Omental fat pad (tissue), 4 donors: ENCODE measurements around the gene LAMTOR3. TPM values are rescaled to one million over a fixed set of nuclear protein-coding genes. Genes with fewer than 3 reads are reported as not detected.
A peak's percentile ranks its signal among the peaks of the same experiment; 100 is the strongest.

ENCODE experiments used
- ATAC-seq: fragments of 150-250 bp; one replicate; pipeline ENCODE4 v1.9.1; 2016; ENCODE audit warnings: mild to moderate bottlenecking, moderate library complexity; ENCODE audit not compliant: low FRiP score
- DNase-seq: peaks from one replicate; pipeline ENCODE4 v3.0.0-alpha.2; 2019; ENCODE audit warnings: low spot score
- total RNA-seq, 4 donors: library from RNA; depleted of rRNA; stranded (reverse); fragments of >200 nt; gene quantifications; one replicate each; pipeline ENCODE4 v1.1.0, GENCODE V29; 2016
- TF ChIP-seq, protein P1 (sequence below), 3 donors: fragments of 450-650 bp; IDR thresholded peaks; one replicate each; pipeline ENCODE4 v1.5.1; 2016 to 2017; ENCODE audit warnings: antibody characterized with exemption in 3 of 3, mild to moderate bottlenecking in 3 of 3, moderate library complexity in 2 of 3

LAMTOR3 gene, protein sequence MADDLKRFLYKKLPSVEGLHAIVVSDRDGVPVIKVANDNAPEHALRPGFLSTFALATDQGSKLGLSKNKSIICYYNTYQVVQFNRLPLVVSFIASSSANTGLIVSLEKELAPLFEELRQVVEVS
- total RNA-seq = 10 to 100 TPM; 41.3 to 48.9 (median 43.6) TPM

DNA sequence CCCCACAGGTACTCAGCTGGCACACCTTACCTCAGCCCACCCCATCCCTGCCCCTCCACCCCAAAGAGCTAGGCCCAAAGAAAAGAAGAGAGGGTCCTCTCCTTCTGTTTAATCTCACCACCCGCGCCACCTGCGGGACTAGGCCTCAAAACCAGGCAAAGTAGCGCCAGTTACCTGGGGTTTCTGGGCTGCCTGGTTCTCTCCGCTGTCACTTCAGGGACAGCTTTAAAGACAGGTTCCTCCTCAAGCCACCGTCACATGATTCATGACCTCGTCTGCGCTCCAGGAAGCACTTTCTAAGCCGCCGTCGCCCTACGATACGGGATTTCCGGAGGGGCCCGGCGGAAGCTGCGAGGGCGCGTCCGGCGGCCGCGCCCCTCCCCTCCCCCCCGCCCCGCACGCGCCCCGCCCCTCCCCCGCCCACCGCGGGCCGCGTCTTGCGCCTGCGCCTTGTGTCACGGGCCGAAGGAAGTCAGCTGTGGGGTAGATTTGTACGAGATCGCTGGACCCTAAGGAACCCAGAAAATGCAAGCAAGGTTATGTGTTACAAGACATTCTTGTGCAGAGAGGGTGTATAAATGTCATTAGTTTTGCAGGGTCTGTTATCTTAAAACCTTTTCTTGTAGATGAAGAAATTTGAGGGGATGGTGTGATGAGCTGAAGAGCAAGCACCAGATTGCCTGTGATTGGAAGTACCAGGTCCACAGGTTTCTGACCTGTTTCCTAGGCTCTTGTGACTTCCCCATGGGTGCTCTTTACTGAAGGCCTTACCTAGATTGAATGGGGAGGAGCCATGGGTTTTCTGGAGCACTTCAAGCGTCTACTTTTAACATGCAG is at the start of gene LAMTOR3:
TSS of gene LAMTOR3 (minus strand) at position 267 of the 837 bp plus-strand sequence. CDS start 464 bp downstream, outside the sequence.
- TF ChIP-seq, protein P1, sequence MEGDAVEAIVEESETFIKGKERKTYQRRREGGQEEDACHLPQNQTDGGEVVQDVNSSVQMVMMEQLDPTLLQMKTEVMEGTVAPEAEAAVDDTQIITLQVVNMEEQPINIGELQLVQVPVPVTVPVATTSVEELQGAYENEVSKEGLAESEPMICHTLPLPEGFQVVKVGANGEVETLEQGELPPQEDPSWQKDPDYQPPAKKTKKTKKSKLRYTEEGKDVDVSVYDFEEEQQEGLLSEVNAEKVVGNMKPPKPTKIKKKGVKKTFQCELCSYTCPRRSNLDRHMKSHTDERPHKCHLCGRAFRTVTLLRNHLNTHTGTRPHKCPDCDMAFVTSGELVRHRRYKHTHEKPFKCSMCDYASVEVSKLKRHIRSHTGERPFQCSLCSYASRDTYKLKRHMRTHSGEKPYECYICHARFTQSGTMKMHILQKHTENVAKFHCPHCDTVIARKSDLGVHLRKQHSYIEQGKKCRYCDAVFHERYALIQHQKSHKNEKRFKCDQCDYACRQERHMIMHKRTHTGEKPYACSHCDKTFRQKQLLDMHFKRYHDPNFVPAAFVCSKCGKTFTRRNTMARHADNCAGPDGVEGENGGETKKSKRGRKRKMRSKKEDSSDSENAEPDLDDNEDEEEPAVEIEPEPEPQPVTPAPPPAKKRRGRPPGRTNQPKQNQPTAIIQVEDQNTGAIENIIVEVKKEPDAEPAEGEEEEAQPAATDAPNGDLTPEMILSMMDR (IDR thresholded peaks at IDR 0.05) = no peak
- ATAC-seq = peak; percentile 97
- peak; percentile 54 for DNase-seq

DNA sequence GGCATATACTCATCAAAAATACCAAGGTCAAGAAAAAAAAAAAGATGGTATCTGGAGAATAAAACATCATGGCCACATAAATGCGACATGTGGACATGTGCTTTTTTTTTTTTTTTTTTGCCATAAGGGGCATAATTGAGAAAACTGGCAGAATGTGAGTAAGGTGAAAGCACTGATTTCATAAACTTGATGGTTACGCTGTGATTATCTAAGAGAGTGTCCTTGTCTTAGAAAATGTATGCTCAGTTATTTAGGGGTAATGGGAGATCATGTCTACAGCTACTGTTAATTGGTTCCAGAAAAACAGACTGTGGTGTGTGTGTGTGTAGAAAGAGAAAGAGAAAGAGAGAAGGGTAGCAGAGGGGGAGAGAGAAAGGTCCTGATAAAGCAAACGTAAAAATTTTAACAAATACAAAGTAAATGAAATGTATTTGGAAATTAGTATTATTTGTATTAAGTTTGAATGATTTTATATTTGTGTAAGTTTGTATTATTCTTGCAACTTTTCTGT is 44.1 kb upstream of the LAMTOR3 start:
- TF ChIP-seq, protein P1 (IDR thresholded peaks at IDR 0.05) = no peak
- DNase-seq = no peak
- no peak for ATAC-seq

DNA sequence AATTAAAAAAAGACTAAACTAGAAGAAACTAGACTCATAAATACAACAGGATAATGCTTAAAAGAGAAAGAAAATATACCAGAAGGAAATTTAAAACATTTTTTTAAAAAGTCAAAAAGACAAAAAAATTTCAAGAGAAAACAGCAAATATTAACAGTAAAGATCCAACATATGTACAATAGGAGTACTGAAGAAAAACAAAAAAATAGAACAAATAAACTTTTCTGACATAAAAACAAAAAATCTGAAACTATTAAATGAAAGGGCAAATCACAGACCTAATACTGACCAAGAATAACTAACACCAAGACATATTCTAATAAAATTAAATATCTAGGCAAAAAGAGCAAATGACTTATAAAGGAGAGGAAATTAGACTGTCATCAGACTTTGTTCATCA is 40.7 kb upstream of the LAMTOR3 start:
- DNase-seq = no peak
- ATAC-seq = no peak
- TF ChIP-seq, protein P1 (IDR thresholded peaks at IDR 0.05) = no peak

DNA sequence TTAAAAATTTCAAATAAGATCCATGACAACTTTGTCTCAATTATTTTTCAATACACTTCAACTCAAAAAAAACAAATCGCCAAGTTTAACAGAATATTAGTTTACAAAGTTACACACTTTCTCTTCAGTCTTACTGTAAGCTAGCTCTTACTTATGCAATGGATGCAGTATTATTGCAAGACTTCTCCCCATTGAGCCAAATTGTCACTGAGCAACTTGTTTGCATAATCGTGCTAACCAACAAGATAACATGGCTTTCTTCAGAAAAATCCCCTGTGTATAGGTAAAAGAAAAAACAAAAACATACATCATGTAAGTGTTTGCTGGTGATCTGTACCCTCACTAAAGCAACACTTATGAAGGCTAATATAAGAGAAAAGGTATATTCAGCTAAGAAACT is 33.3 kb upstream of the LAMTOR3 start:
- ATAC-seq (no peak), DNase-seq (no peak)
- TF ChIP-seq, protein P1 (IDR thresholded peaks at IDR 0.05) = no peak

DNA sequence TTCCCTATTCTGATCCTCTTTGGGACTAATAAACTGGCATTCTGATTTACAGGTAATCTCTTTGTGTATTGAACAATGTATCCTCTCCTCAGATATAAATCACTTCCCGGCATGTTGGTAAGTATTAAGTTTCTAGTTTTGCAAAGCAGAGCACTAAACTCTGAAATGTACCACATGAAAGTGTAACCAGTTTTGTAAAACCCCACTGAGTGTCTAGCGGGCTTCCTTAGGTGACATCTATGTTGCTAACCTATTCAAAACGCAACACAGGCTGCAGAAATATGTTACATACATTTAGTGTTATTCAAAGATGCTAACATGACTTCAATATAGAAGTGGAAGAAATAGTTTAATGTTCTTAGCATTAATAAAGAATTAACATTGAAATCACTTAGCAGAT is 26.9 kb upstream of the LAMTOR3 start:
- no peak for DNase-seq
- no peak for ATAC-seq
- TF ChIP-seq, protein P1 (IDR thresholded peaks at IDR 0.05) = no peak

DNA sequence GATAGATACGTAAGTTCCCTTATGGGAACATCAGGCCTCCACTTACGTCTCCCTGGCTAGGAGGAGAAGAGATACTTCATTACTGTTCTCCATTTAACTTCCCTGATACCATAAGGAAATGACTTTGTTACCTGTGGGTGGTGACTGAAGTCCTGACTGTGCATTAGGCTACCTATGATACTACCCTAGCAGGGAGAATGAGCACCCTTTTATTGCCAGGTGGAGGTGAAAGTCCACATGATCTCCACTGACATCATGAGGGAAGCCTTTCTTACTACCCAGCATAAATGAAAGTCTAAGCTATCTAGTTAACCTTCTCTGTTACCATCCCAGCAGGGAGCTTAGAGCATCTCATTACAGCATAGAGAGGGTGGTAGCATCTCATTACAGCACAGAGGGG is 24.4 kb upstream of the LAMTOR3 start:
- ATAC-seq (no peak), DNase-seq (no peak)
- TF ChIP-seq, protein P1 (IDR thresholded peaks at IDR 0.05) = no peak
